ENCODE data around the gene ITPK1. TPM values are rescaled to one million over a fixed set of nuclear protein-coding genes. Genes with fewer than 3 reads are reported as not detected.

The ITPK1 gene
- polyA plus RNA-seq, 1 of the 3 experiments (the other 2 are of a cell fraction), result 23.2 TPM

- Histone ChIP-seq H4K20me1 (ENCODE audit: insufficient read depth) (0 out of 2 replicates have a peak, but pooled peaks cover 4% of the 10 kb centered on the region), H3K79me2 (ENCODE audit: insufficient read depth) (no peaks in the 10 kb centered on the region), H3K9me3 (no peaks in the 10 kb centered on the region), H3K36me3 (replicated peaks in 1 of 2; ENCODE audit: control insufficient read depth in 1 of 2, insufficient read depth in 2 of 2, low read length in 1 of 2) (no peaks in the 10 kb centered on the region), H2AFZ (ENCODE audit: low read depth) (no peak overlapping the region), H3F3A (replicated peaks; ENCODE audit: insufficient read depth) (no peaks in the 10 kb centered on the region), H3K9ac (no peak overlapping the region), H3K27ac (ENCODE audit: low read depth in 2 of 2, low read length in 1 of 2) (no peak overlapping the region; a peak in 1 of 4 replicates), H3K4me1 (ENCODE audit: control insufficient read depth in 1 of 2, insufficient read depth in 2 of 2, low read depth in 1 of 2, low read length in 1 of 2) (peaks cover 4 to 33% of the 10 kb centered on the region in 2 experiments; a peak in 2 of 4 replicates), H3K4me3 (ENCODE audit: low read depth in 2 of 2, low read length in 1 of 2) (no peak overlapping the region), H3K27me3 (ENCODE audit: insufficient read depth) (no peaks in the 10 kb centered on the region), H3K4me2 (no peak overlapping the region), H3K9me2 (no peaks in the 10 kb centered on the region)
- 91% methylated on average over 14 of the region's 14 CpGs for WGBS (ENCODE audit: low lambda C conversion rate)
- no peak for TF ChIP-seq CTCF (IDR thresholded peaks at IDR 0.05)
- ChIA-PET POLR2A (no interaction called here), CTCF (interaction anchor here (1.0 to 1.5 kb wide), 2 partner anchors 20 to 31 kb away, joined by 3 to 4 read pairs; no protein-coding TSS in a partner anchor)
- no peak for DNase-seq
These were observed 33.7 kb downstream of the ITPK1 start for GRCh38 chr14:93081876-93082570.

GRCh38 chr14:93079865-93080403 lies 35.8 kb downstream of the ITPK1 start:
- Histone ChIP-seq H3K4me1 (ENCODE audit: control insufficient read depth in 1 of 2, insufficient read depth in 2 of 2, low read depth in 1 of 2, low read length in 1 of 2) (peaks cover 0 to 16% of the 10 kb centered on the region in 2 experiments; a peak in 1 of 4 replicates), H3F3A (replicated peaks; ENCODE audit: insufficient read depth) (no peaks in the 10 kb centered on the region), H4K20me1 (ENCODE audit: insufficient read depth) (0 out of 2 replicates have a peak, but pooled peaks cover 4% of the 10 kb centered on the region), H3K4me3 (ENCODE audit: low read depth in 2 of 2, low read length in 1 of 2) (no peak overlapping the region), H3K9me2 (no peaks in the 10 kb centered on the region), H3K9ac (no peak overlapping the region), H3K27ac (ENCODE audit: low read depth in 2 of 2, low read length in 1 of 2) (no peak overlapping the region), H2AFZ (ENCODE audit: low read depth) (no peak overlapping the region), H3K79me2 (ENCODE audit: insufficient read depth) (no peaks in the 10 kb centered on the region), H3K27me3 (ENCODE audit: insufficient read depth) (no peaks in the 10 kb centered on the region), H3K4me2 (no peak overlapping the region), H3K36me3 (replicated peaks in 1 of 2; ENCODE audit: control insufficient read depth in 1 of 2, insufficient read depth in 2 of 2, low read length in 1 of 2) (no peaks in the 10 kb centered on the region), H3K9me3 (no peaks in the 10 kb centered on the region)
- 90% methylated on average over 5 of the region's 5 CpGs for WGBS (ENCODE audit: low lambda C conversion rate)
- no peak for TF ChIP-seq TCF12 (IDR thresholded peaks at IDR 0.05)
- TF ChIP-seq ZBTB33 (IDR thresholded peaks at IDR 0.05; ENCODE audit: borderline replicate concordance, low read depth), result no peak
- TF ChIP-seq, protein P1, sequence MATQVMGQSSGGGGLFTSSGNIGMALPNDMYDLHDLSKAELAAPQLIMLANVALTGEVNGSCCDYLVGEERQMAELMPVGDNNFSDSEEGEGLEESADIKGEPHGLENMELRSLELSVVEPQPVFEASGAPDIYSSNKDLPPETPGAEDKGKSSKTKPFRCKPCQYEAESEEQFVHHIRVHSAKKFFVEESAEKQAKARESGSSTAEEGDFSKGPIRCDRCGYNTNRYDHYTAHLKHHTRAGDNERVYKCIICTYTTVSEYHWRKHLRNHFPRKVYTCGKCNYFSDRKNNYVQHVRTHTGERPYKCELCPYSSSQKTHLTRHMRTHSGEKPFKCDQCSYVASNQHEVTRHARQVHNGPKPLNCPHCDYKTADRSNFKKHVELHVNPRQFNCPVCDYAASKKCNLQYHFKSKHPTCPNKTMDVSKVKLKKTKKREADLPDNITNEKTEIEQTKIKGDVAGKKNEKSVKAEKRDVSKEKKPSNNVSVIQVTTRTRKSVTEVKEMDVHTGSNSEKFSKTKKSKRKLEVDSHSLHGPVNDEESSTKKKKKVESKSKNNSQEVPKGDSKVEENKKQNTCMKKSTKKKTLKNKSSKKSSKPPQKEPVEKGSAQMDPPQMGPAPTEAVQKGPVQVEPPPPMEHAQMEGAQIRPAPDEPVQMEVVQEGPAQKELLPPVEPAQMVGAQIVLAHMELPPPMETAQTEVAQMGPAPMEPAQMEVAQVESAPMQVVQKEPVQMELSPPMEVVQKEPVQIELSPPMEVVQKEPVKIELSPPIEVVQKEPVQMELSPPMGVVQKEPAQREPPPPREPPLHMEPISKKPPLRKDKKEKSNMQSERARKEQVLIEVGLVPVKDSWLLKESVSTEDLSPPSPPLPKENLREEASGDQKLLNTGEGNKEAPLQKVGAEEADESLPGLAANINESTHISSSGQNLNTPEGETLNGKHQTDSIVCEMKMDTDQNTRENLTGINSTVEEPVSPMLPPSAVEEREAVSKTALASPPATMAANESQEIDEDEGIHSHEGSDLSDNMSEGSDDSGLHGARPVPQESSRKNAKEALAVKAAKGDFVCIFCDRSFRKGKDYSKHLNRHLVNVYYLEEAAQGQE (IDR thresholded peaks at IDR 0.05; ENCODE audit: low read depth, low read length), result no peak
- no peak for TF ChIP-seq CHD2 (IDR thresholded peaks at IDR 0.05; ENCODE audit: low read length, partially characterized antibody)
- TF ChIP-seq FOXJ3 (CRISPR knock-in tag; IDR thresholded peaks at IDR 0.05), result no peak
- TF ChIP-seq ELF1 (IDR thresholded peaks at IDR 0.05), result no peak
- no peak for TF ChIP-seq FOSL2 (IDR thresholded peaks at IDR 0.05; ENCODE audit: borderline replicate concordance, low read depth)
- no peak for TF ChIP-seq POLR2AphosphoS5 (IDR thresholded peaks at IDR 0.05; ENCODE audit: low read depth, low read length)
- no peak for TF ChIP-seq MEF2A (IDR thresholded peaks at IDR 0.05; ENCODE audit: borderline replicate concordance, low read depth)
- no peak for TF ChIP-seq IRF3 (IDR thresholded peaks at IDR 0.05; ENCODE audit: low read depth, low read length)
- no peak for TF ChIP-seq RCOR1 (IDR thresholded peaks at IDR 0.05; ENCODE audit: low read length)
- TF ChIP-seq, protein P2, sequence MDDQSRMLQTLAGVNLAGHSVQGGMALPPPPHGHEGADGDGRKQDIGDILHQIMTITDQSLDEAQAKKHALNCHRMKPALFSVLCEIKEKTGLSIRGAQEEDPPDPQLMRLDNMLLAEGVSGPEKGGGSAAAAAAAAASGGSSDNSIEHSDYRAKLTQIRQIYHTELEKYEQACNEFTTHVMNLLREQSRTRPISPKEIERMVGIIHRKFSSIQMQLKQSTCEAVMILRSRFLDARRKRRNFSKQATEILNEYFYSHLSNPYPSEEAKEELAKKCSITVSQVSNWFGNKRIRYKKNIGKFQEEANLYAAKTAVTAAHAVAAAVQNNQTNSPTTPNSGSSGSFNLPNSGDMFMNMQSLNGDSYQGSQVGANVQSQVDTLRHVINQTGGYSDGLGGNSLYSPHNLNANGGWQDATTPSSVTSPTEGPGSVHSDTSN (IDR thresholded peaks at IDR 0.05), result no peak
- no peak for TF ChIP-seq RFX5 (IDR thresholded peaks at IDR 0.05; ENCODE audit: low read length)
- TF ChIP-seq, protein P3, sequence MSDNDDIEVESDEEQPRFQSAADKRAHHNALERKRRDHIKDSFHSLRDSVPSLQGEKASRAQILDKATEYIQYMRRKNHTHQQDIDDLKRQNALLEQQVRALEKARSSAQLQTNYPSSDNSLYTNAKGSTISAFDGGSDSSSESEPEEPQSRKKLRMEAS (IDR thresholded peaks at IDR 0.05; ENCODE audit: low read depth), result no peak
- POLR2A ChIA-PET, result interaction anchor here (2.1 kb wide), 1 partner anchor 33 kb away, joined by 5 read pairs; no protein-coding TSS in a partner anchor
- CTCF ChIA-PET, result interaction anchor here (1.2 kb wide), 1 partner anchor 71 kb away, joined by 4 read pairs; no protein-coding TSS in a partner anchor
- no peak for DNase-seq

All from SK-N-SH (cell line).